NCI-H1105 treated with DMSO at 0.1 percent for 48 hours (cell line): ENCODE measurements around the gene CERS1.

ENCODE experiments used
- DNase-seq: peaks from one replicate; lab custom pipeline; 2025; lab: John Stamatoyannopoulos, UW

The CERS1 gene

DNA sequence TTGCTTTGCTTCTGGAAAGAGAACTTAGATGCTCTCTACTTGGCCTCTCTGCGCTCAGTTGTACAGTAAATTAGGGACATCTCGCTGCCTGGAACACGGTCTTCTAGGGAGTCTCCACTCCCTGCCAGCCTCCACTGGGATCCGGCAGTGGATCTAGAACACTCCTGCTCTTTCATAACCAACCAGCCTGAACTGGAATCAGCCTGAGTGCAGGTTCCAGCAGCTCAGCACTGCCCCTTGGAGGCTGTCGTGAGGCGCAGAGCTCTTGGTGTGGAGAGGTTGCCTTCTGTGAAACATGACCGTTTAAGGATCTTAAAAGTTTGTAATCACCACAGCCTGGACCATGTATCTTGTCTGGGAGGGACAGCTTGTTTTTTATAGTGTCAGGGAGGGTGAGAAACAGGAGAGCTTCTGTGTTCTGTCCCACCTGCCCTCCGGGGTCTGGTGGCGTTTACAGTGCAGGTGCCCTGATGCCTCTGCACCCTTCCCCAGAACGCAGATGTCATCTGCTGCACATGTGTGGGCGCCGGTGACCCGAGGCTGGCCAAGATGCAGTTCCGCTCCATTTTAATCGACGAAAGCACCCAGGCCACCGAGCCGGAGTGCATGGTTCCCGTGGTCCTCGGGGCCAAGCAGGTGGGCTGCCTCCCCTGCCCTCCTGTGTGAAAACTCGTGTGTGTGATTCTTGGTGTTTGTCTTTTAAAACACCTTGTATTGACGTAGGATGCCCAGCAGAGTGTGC is 39.4 kb downstream of the CERS1 start:
- no peak for DNase-seq

DNA sequence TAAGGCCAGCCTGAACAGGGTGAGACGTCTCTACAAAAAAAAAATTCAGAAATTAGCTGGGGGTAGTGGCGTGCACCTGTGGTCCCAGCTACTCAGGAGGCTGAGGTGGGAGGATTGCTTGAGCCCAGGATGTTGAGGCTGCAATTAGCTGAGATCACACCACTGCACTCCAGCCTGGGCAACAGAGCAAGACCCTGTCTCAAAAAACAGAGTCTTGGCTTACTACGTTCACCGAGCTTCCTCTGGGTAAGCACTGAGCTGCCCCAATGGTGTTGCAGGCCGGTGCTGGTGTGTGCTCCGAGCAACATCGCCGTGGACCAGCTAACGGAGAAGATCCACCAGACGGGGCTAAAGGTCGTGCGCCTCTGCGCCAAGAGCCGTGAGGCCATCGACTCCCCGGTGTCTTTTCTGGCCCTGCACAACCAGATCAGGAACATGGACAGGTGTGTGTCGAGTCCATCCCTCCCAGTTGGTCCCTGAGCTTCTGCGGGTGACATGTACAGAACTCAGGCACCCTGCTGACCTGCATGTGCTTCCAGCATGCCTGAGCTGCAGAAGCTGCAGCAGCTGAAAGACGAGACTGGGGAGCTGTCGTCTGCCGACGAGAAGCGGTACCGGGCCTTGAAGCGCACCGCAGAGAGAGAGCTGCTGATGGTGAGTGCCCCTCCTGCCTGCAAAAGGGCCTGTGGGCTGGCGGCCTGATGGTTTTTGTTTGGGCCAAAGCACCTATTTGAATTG is 40.1 kb downstream of the CERS1 start:
- no peak for DNase-seq

DNA sequence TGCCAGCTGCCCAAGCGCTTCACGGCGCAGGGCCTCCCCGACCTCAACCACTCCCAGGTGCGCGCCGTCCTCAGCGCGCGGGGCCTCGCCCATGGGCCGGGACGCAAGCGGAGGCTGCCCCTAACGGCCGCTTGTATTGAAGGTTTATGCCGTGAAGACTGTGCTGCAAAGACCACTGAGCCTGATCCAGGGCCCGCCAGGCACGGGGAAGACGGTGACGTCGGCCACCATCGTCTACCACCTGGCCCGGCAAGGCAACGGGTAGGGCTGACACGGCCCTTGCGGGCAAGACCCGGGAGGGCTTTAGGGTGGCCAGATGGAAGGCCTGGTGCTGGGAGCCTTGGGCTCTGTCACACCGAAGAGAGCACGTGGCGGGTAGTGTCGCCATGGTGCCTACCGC is 41.0 kb downstream of the CERS1 start:
- no peak for DNase-seq

DNA sequence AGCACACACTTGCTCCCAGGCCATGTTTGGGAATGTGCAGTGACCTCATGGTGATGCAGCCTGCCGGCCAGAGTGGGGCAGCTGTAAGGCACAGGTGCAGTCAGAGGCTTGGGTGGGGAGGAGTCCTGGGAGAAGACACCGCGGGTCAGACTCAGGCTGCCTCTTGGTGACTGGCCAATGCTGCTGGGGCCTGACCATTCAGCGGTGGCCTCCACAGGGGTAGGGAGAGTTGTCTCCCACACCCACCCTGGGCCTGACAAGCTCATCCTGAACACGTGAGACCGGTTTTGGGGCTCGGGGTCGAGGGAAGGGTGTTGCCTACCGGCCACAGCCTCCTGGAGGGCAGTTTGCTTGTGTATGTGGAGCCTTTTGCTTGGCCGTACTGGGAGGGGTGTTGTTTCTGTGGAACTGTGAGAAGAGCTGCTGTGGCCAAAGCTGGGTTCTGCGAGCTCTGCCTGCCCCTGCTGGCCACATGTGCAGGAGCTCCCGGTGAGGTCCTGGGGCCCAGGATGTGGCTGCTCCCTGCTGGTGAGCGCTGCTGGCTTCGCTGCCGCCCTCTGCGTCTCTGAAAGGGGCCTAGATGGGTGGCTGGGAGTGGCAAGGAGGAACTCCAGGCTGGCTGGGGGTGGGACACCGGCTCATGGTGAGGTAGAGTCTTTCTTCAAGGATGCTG is 42.1 kb downstream of the CERS1 start:
- no peak for DNase-seq

DNA sequence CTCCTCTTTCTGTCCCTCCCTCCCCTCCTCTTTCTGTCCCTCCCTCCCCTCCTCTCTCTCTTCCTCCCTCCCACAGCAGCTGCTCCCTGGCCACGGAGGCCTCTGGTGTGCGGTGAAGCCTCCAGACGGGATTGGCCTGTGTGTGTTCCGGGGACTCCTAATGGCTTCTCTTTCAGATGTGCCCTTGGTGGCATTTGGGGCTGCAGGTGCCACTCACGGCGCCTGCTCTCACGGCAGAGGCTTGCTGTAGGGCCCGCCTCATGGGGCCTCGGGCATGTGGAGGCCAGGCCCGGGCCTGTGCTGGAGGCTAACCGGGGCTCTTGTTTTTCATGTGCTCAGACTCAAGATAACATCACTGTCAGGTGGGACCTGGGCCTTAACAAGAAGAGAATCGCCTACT is 43.3 kb downstream of the CERS1 start:
- DNase-seq: no peak

DNA sequence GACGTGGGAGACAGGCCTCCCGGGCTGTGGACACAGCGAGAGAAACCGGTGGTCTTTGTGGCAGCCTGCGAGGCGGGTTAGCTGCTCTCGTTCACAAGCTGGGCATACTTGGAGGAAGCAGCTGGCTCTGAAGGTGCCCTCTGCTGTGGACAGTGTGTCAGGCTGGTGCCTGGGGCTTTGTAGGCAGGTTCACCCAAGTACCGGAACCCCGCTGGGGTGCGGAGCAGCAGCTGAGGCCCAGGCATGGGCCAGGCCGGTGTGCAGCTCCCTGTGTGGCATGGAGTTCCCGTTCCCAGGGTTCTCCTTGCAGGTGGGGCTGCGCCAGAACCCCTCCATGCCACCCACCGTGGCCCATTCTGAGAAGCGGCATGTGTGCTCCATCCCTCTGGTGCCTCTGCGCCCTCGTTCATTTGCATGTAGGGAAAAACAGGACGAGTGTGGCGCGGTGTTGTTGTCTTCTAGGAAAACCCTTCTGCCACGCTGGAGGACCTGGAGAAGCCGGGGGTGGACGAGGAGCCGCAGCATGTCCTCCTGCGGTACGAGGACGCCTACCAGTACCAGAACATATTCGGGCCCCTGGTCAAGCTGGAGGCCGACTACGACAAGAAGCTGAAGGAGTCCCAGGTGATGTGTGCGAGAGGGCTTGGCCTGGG is 44.2 kb downstream of the CERS1 start:
- DNase-seq: no peak

DNA sequence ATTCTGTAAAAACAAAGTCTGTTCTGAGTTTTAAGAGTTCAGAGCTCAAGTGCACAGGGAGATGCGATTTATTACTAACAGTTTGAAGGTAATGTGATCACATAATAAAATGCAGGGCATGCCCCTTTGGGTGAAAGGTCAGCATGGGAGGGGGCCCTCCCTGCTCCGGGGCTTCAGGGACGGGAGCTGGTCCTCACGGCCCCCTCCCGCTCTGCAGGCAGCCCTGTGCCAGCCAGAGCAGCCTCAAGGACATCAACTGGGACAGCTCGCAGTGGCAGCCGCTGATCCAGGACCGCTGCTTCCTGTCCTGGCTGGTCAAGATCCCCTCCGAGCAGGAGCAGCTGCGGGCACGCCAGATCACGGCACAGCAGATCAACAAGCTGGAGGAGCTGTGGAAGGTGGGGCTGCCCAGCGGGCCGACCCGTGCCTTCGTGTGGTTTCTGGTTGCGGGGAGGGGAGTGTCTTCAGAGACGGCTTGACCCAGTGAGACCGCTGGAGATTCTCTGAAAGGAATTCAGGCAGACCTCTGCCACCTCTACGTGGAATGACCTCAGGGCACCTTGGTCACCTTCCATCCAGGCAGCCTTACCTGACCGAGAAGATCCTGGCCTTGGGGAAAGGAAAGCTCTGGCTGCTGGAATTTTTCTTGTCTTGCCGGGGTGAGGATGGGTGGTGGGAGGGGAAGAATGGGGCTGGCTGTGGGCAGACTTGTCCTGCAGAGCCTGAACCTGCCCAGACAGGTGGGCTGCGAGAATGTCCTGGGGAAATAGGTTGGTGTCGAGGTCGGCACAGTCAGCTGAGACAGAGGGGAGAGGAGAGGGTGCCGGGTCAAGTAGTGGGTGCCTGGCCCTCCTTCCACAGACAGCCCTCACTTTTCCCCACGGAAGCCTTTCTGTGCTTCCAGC is 45.2 kb downstream of the CERS1 start:
- DNase-seq: no peak

DNA sequence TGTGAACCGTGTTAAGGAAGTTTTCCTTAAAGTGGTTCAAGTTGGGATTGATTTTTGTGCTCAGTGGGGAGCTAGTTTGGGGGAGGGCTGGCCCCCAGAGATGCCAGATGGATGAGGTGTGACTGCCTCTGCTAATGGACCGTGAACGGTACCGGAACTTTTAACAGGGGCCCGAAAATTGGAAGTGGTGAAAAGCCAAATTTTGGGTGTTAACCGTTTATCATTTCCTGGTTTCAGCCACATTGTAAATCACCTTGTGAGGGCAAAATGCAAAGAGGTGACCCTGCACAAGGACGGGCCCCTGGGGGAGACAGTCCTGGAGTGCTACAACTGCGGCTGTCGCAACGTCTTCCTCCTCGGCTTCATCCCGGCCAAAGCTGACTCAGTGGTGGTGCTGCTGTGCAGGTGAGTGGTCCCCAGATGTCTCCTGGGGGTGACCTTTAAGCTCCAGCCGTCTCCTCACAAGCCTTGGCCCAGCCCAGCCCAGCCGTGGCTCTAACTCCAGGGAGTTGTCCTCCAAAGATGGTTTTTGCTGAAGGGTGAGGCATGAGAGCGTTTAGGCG is 46.0 kb downstream of the CERS1 start:
- DNase-seq: no peak

DNA sequence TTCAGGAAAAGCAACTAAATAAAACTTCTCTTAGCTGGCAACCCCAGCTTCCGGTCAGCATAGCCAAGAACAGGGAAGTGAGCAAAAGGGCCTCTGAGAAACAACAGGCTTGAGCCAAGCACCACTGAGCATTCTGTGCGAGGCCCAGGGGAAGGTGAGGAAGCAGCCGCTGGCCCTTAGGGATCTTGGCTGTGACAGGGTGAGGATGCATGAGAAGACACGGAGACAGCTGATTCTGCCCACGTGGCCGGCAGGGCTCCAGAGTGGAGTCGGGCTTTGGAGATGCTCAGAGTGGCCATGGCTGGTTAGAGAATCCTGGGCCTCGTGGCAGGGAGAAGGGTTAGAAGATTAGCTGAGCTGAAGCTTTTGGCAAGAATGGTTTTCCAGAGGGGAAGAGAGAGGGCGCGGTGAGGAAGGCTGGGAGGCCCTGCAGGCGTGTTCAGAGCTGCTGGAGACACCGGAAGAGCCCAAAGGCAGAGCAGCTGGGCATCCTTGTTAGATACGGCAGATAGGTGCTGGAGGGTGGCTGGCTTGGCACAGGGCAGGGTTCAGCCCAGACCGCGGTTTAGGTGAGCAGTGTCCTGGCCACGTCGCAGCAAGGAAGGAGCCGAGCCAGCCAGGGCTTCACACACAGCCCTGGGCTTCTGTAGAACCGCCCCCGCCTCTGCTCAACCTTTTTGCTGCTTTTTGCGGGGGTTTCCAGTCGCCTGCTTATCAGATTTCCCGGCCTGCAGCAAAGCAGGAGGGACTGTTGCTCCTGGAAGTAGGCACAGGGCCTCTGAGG is 46.9 kb downstream of the CERS1 start:
- no peak for DNase-seq

DNA sequence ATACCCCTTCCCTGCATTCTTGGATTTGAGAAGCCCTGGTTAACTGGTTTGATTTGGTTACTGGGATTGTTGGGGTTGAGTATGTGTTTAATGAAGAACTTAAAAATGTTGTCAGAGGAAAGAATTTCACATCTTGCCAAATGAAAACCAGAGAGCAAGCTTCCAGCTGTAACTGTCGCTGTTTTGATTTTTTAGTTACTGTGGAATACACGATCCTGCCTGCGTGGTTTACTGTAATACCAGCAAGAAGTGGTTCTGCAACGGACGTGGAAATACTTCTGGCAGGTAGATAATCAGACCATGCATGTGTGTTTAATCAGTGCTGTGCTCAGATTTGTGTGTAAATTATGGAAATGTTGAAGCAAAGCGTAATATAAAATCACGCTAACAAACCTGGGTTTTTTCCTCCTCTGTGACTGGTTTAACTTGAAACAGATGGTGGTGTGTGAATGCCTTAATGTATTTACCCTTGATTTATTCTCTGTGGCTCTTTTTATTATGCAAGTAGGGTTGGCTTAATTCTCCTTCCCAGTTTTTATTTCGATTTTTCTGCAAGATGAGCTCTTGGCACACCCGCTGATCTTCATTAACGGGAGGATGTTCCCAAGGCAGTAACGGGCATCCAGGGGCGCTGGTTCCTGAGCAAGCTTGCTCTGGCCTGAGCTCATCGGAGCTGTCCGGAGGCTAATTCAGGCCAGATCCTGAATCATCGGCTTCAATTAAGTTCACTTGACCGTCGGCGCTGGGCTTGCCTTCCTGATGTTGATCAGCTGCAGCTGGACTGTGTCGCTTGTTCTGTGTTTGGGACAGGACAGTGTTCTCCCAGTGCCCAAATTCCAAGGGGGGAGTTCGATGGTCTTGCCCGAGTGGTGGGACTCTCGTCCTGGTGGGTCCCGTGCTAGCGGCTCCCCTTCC is 48.2 kb downstream of the CERS1 start:
- no peak for DNase-seq

DNA sequence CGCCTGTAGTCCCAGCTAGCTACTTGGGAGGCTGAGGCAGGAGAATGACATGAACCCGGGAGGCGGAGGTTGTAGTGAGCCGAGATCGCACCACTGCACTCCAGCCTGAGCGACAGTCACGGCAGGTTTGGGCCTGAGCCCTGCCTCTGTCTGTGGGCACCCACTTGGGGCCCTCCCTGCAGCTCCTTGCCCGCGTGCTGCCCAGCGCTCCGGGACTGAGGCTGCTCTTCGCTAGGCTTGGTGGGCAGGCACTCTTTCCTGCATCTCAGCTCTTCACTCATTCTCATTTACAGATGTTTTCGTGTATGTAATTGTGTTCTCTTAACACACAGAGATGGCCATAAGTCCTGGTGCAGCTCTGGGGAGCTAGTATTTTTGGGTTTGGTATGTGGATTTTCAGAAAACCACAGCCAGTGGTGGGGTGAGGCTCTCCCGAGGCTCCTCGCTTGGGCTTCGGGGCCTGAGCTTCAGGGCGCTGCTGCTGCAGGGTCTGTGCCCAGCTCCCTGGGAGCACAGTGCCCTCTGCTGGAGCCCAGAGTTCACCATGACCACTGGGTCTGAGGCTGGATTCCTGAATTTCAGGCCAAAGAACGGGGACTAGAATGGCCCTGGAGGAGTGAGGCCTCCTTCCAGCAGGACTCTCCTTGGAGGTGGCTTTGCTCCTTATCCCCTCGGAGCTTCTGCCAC is 49.0 kb downstream of the CERS1 start:
- peak; percentile 67 for DNase-seq

DNA sequence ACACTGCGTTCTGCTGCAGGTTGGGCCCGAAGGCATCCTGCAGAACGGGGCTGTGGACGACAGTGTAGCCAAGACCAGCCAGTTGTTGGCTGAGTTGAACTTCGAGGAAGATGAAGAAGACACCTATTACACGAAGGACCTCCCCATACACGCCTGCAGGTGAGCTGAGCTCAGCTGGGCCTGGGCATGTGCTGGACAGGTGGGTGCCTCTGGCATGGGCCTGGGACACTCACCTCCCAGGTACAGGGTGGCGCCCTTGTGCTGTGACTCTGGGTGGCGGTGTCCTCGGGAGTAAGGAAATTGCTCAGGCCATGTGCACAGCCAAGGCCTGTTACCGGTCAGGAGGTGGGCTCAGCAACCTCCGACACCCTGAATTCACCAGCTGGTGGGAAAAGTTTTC is 50.0 kb downstream of the CERS1 start:
- no peak for DNase-seq

DNA sequence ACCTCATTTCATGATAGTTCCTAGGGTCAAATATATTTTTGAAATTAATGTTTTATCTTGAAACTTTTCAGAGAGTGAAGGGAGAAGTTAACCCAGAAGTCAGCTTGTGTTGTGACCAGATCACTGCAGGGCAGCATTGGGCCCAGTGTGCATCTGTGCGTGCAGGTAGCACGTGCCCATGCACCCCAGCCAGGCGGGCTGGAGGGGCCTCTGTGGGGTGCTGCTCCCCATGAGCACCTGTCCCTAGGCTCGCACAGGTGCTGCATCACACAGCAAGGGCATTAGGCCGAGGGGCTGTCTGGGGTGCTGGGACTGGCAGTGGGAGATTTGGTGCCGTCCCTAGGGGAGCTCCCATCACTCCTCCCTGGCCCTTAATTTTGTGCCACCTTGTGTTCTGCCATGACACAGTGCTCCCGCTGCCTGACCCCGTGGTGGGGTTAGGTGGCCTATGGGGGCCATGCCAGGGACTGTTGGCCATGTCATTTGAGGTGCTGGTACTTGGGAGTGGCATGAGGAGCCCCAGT is 51.1 kb downstream of the CERS1 start:
- no peak for DNase-seq

DNA sequence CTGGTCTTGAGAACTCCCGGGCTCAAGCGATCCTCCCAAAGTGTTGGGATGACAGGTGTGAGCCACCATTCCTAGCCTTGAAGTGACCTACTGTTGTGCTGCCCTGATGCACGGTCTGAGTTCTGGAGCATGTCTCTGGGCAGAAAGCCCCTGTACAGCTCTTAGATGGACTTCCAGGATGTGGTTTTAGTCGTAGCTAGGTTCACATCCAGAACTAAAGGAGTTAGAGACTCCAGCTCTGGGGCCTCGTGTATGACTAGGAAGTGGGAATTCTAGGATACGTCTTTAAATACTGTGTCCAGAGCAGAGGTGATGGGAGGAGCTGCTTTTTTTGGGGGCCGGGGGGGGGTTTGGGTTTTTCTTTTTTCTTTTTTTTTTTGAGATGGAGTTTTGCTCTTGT is 52.0 kb downstream of the CERS1 start:
- DNase-seq: no peak

DNA sequence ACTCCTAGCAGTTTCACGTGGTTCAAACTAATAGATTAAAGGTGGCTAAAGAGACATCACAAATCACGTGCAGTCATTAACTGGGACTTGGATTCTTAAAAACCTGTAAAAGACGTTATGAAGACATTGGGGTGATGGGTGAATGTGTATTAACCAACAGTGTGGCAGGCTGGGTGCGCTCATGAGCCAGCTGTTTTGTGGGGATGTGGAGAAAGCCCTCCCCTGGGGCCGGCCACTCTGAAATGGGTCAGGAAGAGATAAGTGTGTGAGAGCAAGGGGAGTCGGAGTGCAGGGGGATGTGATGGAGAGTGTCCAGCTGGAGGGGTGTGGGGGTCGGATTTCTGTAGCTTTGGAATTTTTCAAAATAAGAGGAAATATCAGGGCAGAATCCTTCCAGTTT is 53.8 kb downstream of the CERS1 start:
- no peak for DNase-seq

DNA sequence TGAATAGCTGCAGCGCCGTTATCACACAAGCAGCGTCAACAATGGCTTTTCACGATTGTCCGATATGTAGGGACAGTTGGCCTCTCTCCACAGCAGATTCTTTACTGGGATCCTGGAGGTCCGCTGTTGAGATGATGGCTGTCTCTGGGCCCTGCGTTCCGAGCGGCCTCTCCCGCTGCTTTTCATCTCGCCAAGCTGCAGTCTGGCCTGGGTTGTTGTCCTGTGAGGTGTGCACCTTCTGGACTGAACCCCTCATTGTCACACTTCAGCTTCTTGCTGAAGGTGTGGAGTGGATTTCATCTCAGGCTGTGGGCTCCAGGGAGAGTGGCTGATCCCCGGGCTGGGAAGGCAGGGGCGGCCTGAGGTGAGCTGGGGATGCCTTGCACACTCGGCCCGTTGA is 54.6 kb downstream of the CERS1 start:
- DNase-seq: no peak

DNA sequence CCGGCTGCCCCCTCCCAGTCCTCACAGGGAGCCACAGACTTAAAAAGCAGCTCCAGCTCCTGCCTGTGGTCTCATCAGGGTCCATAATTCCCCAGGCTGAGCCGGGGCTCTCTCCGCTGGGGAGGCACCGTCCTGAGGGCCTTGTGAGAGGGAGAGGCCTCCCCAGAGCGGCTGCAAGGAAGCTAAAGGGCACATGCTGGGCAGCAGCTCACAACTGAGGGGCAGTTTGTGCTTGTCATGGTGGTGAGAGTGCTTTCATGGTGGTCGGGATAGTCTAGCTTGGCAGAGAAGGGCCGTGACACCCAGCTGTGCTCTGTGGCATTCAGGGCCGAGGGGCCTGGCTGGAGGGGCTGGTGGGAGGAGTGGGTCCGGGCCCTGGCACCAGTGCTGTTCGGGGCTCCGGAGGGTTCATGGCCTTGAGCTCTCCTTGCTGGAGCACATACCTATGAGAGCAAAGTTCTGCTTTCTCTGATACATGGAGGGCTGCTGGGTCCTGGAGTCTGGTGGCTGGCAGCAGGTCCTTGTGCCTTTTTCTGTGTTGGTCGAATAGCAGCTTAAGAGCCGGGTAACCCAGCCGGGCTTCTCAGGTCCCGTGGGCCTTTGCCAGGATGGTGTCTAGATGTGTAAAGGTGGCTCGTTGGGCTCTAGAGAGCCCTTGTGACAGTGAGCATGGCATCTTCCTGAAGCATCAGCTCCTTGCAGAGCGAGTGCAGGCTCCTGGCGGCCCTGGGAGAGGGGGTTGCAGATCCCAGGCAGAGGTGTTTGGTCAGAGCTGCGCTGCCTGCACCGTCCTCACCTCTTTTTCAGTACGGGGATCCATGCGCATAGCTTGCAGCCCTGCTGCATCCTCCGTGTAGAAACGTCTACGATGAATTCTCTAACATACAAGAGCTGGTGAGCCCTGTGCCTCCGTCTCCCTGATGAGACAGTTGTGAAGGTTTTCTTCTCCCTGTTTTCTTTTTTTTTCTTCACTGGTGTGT is 55.4 kb downstream of the CERS1 start:
- no peak for DNase-seq
